NCI-H524 (cell line): ENCODE results near the gene TCEAL3.
A peak's percentile ranks its signal among the peaks of the same experiment; 100 is the strongest.
"Not testable (repeated sequence)": the region's sequence is repeated elsewhere in the genome, so short reads cannot be mapped to it uniquely, and the experiment has no call there.

Source experiments
- DNase-seq, 2 experiments: peaks; one replicate each; lab custom pipeline; 2025; lab: John Stamatoyannopoulos, UW

Gene TCEAL3, protein sequence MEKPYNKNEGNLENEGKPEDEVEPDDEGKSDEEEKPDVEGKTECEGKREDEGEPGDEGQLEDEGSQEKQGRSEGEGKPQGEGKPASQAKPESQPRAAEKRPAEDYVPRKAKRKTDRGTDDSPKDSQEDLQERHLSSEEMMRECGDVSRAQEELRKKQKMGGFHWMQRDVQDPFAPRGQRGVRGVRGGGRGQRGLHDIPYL

DNA sequence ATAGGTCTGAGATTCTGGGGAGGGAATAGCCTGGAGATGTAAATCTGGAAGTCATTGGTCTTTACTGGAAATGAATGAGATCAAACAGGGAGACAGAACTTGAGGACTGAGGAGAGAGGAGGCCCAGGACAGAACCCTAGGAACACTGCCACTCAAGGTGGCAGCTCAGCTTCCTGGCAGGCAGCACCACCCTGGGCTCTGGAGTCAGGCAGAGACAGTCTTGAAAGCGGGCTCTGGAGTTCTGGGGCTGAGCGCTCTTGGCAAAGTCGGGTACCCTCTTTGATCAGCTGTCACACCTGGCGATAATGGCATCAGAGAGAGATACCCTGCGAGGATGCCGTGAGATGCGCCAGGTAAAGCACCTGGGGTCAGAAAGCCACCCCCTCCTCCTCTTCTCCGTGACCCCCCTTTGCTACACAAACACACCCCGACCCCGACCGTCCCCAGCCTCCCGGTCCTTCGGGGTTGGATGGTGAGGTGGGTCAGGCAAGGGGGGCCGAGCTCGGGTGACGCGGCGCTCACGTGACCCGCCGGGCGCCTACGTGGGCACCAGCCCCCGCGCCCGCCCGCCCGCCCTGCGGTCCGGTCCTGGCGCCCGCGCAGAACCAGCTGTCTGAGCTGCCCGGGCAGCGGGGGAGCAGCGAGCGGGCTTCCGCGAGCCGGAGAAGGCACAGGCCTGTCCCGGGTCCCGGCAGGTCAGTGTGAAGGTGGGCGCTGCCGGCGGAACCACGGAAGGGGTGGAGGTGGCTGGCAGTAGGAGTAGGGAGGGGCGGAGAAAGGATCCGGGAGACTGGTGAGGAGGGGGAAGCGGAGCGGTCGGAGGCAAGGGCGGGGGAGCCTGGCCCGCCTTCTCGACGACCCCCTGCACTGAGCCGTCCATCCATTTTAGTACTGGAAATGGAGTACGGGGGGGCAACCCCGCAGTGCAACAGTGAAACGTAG lies at the start of gene TCEAL3:
Gene TCEAL3, plus strand, starts transcription at position 600 of the 942 bp plus-strand sequence. CDS start 1,102 bp downstream, outside the sequence.
- peak in 1 of 2 experiments; percentile 60 for DNase-seq

DNA sequence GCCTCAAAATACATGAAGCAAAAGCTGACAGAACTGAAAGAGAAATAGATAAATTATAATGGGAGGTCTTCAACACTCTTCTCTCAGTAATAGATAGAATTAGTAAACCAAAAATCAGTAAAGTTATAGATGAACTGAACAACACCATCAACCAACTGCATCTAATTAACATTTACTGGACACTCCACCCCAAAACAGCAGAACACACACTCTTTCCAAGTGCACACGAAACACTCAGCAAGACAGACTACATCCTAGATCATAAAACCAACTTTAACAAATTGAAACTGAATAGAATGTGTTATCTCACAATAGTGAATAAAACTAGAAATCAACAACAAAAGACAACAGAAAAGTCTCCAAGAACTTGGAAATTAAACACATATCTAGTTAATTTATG lies 47.5 kb upstream of the TCEAL3 start:
- no peak for DNase-seq

DNA sequence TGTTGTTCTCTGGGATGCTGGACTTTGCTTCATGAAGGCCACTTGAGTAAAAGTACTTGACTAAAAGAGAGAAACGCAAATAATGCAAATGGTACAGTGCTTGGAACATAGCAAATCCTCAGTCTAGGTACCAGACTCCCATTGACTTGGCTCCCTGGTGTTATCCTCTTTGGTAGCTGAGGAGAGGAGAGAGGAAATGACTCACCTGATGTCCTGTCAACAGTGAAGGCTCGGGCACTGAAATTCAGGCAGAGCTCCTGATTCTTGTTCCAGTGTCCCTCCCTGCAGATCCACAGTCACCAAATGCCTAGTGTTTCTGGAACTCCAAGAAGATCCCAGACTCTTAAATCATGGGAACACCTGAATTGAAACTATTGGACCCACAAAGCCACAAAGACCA lies 45.0 kb upstream of the TCEAL3 start:
- DNase-seq, result no peak

DNA sequence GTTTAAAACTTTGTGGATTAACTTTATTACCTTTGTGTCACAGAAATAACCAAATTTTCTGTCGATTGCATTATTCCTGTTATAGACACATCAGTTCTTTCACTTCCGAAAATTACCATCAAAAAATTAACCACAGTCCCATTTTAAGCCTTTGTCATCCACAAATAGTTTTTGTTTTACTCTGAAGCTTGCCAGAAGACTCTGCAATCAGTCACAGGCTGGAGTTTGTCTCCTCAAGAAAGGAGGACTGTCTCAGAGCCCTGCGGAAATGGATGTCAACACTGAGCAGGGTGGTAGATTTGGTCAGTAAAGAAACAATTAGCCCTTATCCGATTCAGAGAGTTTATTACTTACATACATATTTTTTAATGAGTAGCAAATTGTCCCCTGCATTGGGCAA lies 42.6 kb upstream of the TCEAL3 start:
- no peak for DNase-seq

DNA sequence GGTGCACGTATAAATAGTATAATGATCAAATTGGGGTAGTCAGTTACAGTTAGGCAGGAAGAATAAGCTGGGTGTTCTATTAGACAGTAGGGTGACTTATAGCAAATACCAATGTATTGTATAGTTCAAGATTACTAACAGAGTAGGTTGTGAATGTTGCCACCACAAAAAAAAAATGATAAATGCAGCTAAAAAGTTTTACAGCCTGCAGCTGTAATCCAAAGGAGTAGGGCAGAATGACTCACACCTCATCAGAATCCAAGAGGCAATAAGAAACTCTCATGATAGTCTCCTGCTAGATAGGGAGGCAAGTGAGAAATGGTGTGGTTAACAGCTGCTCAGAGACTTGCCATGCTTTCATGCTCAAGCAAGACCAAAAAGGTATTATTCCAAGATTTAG lies 42.0 kb upstream of the TCEAL3 start:
- DNase-seq, result no peak

DNA sequence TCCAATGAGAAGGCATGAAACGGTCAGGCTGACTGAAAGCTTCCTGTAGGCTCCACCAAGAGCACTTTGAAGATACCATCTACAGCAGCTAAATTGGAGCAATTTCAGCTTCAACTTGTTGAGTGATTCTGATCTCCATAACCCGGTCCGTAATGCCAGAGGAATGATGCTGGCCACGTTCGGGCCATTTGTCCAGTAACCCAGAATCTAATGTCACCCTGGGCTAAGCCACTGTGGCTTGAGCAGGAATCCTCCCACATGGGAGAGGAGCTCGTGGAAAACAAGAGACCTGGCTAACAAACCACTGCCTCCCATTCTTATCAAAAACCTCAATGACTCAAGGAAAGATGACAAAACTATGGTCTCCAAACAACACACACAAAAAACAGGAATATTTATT lies 36.6 kb upstream of the TCEAL3 start:
- no peak for DNase-seq

DNA sequence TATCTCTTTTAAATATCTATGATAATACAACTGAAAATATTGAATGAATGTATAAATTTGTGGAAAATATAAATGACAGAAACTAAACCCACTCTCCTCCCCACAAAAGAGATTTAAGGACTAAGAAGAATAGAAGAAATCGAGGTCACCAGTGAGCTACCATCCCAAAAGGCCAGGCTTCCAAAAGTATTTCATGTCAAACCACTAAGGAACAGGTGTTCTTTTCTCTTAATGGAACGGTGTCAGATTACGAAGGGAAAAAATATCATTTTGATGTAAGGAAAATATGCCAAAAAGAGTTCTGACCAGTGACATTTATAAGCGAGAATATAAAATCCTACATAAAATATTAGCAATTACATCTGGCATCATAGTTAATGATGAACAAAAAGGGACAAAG lies 36.0 kb upstream of the TCEAL3 start:
- peak in 1 of 2 experiments; percentile 2 for DNase-seq

DNA sequence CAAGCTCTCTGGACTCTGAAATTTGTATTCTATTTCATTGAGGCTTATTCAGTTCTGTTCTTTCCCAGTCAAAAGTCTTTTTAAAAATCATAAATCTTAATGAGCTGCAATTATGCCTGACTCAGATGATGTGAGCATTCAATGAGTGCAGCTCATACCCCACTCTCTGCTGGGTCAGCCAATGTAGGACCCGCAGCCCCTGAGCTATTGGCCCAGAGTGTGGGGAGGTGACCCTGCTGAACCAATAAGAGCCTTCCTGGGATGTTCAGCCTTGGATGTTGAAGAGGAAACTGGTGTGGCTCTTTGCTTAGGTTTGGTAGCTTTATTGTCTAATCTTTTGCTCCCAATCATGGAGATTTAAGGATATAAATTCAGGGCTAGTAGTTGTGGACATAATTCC lies 34.6 kb upstream of the TCEAL3 start:
- peak in 1 of 2 experiments; percentile 6 for DNase-seq

DNA sequence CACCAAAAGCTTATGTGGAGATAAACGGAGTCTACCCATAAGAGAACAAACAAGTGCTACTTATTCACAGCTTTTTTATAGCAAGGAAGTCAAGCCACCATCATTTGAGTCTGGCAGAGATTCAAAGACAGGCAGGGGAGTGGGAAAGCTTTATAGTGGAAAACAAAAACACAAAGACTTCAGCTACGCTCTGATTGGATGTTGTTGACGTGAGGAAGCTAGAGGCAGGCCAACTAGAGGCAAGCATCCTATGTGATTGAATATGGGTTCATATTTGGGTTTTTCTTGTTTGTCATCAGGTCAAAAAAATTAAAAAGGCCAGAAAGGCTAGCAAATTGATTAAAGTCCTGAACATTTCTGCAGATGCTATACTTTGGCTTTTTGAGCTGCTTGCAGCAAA lies 23.2 kb upstream of the TCEAL3 start:
- no peak for DNase-seq

DNA sequence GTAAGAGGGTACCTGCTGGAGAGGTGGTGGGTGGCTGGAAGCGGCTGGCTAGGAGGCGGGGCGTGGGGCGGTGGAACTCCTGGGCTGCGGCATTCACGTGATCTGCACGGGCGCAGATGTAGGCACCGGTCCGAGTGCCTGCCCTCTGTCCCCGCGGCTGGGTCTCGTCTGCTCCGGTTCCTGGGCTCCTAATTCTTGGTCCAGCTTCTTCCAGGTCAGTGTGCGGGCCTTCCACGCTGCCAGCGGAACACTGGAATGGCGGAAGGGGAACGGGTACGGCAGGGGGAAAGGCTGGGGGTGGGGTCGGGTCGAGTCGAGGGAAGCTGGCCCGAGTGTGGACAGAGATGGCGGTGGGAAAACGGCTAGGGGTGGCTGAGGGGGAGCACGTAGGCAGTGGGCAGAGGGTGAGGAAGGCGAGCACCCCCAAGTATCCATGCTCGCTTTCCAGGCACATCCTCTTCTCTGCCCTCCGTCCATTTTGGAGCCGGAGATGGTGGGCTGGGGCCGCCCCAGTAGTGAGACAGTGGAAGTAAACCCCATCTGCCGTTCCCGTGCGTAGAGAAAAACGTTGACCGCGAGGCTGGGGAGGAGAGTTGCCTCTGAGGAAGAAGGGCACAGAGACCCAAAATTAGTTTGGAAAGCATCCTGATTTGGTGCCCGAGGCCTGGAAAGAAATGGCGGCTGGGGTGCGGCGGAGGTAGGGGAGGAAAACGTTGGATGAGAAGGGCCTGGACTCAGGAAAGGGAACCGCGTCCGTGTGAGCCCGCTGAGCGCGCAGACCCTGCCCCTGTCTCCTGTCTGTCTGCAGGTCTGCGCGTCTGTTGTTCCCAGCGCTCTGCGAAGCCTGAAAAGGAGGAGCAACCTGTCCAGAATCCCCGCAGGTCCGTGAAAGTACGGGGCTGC lies 22.1 kb upstream of the TCEAL3 start, which contains the start of gene TCEAL4:
Gene TCEAL4, plus strand, starts transcription at position 105 of the 903 bp plus-strand sequence. CDS start 1,161 bp downstream, outside the sequence.
- DNase-seq, result peak; percentile 12 to 48

DNA sequence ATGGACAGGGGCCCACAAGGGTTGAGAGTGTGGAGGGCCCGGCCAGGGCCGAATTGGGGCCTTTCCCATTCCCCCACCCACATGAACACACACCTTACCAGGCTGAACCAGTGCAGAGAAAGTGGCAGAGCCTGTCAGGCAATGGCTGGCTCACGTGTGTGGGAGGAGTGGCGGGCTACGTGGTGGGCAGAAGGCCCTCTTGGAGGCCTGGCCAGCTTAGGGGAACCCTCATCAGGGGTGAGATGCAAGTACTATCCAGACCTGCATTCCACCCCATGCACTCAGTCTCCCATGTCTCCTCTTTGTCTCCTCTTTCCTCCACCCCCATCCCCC lies 21.5 kb upstream of the TCEAL3 start:
- no peak for DNase-seq

DNA sequence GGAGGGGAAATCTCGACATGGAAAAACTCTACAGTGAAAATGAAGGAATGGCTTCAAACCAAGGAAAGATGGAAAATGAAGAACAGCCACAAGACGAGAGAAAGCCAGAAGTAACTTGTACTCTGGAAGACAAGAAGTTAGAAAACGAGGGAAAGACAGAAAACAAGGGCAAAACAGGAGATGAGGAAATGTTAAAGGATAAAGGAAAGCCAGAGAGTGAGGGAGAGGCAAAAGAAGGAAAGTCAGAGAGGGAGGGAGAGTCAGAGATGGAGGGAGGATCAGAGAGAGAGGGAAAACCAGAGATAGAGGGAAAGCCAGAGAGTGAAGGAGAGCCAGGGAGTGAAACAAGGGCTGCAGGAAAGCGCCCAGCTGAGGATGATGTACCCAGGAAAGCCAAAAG lies 21.1 kb upstream of the TCEAL3 start:
- DNase-seq, result no peak

DNA sequence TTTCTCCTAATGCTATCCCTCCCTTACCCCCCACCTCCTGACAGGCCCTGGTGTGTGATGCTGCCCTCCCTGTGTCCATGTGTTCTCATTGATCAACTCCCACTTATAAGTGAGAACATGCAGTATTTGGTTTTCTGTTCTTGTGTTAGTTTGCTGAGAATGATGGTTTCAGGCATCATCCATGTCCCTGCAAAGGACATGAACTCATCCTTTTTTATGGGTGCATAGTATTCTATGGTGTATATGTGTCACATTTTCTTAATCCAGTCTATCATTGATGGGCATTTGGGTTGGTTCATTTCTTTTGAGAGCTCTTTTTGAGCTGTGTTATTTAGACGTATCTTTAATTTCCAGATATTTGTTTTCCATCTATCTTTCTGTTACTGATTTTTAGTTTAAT lies 15.5 kb upstream of the TCEAL3 start:
- not testable (repeated sequence) for DNase-seq

DNA sequence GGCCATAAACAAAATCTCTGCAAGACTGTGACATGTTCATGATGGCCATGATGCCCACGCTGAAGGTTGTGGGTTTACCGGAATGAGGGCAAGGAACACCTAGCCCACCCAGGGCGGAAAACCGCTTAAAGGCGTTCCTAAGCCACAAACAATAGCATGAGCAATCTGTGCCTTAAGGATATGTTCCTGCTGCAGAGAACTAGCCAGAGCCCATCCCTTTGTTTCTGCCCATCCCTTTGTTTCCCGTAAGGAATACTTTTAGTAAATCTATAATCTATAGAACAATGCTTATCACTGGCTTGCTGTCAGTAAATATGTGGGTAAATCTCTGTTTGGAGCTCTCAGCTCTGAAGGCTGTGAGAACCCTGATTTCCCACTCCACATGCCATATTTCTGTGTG lies 12.6 kb upstream of the TCEAL3 start:
- not testable (repeated sequence) for DNase-seq

DNA sequence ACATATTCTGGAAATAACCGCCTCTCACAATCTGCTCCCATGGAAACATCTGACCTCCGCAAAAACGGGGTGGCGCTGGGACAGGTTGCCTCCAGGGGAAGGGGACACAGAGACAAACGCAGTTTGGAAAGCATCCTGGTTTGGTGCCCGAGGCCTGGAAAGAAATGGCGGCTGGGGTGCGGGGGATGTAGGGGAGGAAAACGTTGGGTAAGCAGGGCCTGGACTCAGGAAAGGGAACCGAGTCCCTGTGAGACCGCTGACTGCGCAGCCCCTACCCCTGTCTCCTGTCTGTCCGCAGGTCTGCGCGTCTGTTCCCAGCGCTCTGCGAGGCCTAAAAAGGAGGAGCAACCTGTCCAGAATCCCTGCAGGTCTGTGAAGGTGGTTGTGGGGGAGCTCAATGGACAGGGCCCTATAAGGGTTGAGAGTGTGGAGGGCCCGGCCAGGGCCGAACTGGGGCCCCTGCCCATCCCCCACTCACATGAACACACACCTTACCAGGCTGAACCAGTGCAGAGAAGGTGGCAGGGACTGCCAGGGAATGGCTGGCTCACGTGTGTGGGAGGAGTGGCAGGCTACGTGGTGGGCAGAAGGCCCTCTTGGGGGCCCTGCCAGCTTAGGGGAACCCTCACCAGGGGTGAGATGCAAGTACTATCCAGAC lies 672 bp downstream of the TCEAL3 start:
- DNase-seq, result no peak

DNA sequence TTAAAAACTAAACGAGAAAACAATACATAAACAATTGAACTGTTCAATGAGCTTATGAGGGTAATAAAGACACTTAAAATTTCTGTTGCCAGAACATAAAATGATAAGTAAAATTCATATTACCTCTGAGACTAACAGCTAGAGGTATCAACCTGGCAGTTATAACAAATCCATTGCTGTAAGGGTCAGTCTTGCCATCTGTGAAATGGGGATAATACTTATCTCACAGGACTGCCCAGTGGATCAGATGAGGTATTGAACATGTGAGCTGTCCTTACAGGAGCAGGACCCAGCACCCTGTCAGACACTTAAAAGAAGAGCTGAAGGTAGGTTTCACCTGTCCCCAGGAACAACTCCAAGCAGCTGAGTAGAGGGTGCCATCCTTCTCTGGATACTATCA lies 2.5 kb downstream of the TCEAL3 start:
- no peak for DNase-seq

DNA sequence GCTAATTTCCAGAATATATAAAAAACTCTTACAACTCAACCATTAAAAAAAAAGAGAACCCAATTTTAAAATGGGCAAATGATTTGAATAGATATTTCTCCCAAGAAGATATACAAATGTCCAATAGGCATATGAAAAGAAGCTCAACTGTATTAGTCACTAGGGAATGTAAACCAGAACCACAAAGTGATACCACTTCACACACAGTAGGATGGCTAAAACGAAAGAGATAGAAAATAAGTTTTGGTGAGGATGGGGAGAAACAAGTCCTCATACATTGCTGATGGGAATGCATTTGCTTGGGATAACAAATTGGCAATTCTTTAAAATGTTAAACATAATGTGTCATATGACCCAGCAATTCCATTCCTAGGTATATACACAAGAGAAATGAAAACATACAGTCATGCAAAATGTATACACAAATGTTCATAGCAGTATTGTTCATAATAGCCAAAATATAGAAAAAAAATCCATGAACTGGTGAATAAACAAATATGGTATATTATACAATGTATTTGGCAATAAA lies 5.7 kb downstream of the TCEAL3 start:
- DNase-seq, result no peak

DNA sequence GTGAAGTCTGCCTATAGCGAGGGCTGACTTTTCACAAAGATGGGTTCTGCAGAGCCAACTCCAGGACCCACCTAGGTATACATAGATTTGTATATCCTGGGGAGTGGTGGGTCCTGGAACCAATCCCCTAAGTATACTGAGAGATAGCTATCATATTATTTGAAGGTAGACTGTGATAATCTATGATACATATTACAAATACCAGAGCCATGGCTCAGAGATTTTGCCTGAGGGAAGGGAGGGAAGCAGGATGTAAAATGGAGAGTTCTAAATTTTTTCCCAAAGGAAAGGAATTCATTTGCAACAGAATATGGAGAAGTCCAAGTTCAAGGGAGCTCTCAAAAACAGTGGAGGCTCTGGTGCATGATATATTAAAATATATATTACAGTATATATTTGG lies 7.2 kb downstream of the TCEAL3 start:
- DNase-seq, result no peak

DNA sequence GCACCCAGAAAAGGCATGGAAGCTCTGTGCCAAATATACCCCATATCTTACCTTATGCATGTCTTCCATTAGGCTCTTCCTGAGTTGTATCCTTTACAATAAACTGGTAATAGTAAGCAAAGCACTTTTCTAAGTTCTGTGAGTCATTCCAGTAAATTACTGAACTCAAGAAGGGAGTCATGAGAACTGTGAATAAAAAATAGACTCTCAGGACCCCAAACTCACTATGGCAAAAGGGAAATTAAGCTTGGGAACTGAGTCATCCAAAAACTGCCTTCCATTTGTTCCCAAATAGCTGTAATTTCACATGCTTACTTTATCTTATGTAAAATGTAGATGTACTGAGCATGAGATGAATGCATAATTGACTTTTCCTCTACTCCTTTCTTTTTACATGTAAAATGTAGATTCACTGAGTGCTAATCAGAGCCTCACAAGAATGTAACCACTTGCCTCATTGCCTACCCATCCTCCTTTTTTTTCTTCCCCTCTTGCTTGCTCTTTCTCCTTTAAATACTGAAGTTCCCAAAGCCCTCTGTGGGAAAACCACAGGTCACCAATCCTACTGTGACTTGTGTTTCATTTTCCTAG lies 8.1 kb downstream of the TCEAL3 start:
- no peak for DNase-seq

DNA sequence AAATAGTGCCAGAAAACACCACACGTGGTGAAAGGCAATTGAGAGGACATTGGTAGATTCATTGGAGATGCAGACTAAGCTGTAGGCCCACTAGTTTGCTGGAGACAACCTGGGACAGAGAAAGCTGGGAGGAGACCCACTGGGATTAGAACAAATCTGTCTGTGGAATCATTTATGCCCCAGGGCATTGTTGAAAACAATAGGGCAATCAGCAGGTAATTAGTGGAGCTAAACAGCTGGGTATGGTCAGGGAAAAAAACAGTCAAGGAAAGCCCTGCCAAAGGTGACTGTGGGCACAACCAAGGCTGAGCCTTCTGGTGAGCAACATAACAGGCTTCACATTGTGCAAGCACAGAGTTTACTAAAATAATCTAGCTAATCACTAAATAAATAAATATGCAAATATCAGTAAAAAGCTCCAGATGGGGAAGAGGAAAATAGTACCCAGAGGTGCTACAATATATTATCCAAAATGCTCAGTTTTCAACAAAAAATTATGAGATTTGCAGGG lies 9.0 kb downstream of the TCEAL3 start:
- DNase-seq, result peak in 1 of 2 experiments; percentile 3

DNA sequence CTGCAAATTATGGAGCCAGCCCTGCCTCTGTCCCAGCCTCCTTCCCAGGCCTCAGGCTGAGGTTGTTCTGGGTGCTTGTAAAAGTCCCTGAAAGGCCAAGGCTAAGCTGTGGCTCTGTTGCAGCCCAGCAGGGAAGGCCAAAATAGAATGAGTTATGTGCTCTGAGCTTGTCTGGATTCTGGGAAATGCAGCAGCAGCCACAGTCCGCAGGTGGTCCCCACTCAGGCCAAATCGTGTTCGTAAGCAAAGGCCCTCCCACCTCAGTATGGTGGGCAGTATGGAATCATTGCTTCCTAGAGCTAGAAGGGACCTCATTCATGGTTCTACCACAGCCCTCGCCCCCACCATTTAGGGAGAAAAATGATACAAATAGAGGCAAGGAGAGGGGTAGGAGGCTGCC lies 16.3 kb downstream of the TCEAL3 start:
- DNase-seq, result no peak
